NCI-H128 (cell line): Measurements from ENCODE around the gene ZDHHC19.
"Not testable (repeated sequence)": the region's sequence is repeated elsewhere in the genome, so short reads cannot be mapped to it uniquely, and the experiment has no call there.

Experiments
- DNase-seq: peaks from one replicate; lab custom pipeline; 2025; ENCODE audit not compliant: unreplicated experiment; lab: John Stamatoyannopoulos, UW

ZDHHC19 gene

DNA sequence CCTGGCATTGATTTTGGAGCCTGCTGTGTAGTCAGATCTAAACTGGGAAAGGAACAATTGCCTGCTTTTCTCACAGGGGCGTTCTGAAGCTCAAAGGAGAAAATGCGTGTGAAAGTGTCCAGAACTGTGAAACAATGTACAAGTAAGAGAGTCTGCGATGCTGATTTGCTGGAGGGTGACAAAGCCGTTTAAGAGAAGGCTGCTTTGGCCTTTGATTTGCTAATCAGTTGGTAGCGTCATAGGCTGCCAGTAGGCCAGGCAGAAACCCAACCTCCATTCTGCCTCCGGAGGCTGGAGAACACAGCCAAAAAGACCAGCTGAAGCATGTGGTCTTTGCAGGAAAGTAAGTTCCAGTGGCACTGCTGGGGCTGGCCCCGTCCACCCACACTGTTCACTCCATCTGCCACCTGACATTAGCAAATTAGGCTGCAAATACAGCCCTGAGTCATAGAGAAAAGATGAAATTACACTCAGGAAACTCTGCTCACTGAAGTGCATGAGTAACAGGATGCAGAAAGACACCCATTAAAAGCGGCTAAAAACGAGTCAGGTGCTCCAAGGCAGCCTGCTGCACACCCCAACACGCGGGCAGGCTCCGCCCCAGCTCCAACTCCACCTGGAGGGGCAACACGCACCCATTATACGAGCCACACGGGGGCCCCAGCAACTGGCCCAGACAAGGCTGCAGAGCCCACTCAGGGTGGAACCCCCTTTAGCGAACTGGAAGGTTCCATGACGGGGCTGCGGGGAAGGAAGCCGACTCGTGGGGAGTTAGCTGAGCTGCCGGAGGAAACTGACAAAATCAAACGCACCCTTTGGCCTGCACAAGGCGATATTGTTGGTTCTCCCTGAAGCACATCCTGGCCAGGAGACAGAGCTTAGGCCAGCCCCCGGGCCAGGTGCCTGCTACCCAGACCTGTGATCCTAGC is 31.6 kb downstream of the ZDHHC19 start:
- DNase-seq, result no peak

DNA sequence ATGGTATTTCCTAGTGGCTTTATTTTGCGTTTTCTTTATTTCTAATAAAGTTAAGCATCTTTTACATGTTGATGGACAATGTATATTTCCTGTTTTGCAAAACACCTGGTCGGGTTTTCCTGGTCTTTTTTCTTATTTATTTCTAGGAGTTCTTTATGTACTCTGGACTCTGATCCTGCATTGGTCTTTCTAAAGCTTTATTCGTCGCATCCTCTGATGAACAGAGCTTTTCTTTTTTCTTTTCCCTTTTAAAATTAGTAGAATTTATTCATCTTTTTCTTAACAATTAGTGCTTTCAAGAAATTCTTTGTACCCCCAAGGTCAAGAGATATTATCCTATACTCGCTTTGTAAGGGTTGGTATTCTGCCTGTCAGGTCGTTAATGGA is 32.2 kb downstream of the ZDHHC19 start:
- DNase-seq, result no peak

DNA sequence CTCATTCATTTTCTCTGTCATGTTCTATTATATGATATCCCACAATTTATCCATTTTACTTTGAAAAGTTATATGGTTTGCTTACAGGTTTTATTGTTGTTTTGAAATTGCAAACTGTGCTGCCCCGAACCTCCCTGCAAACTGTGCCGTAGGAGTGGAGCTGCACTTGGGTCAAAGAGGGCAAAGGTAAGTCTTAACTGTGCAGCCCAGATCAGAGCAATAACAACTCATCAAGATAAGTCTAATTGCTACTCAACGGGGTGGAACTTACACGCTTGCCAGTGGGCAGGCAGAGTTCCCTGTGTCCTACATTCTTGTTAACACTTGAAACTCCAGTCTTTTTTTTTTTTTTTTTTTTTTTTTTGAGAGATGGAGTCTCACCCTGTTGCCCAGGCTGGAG is 33.2 kb downstream of the ZDHHC19 start:
- DNase-seq, result no peak

DNA sequence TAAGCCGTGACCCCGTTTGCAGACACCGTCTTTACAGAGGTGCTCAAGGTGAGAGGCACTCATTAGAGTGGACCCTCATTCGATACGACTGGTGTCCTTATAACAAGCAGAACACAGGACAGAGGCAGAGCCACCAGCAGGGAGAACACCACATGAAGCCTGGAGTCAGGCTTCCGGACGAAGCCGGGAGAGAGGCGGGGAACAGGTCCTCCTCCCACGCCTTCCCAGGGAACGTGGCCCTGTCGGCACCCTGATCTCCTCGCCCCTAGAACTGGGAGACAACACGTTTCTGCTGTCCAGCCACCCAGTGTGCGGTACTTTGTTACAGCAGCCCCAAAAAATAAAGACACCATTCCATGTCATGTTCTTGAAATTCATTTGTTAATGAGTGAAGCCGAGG is 33.6 kb downstream of the ZDHHC19 start:
- no peak for DNase-seq

DNA sequence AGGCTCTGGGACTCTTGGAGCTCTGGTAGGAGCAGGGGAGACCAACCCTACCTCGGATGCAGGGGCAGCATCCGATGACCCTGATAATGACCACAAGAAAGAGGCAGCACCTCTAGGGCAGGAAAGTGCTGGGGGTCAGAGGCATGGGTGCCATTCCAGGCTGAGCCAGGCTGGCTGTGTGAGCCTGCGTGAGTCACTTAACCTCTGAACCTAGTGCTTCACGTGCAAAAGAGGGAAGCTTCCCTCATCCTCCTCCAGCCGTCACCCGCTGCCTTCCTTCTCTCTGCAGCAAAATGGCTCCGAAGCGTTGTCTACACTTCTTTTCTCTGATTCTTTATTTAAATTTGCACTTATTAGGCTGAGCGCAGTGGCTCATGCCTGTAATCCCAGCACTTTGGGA is 35.5 kb downstream of the ZDHHC19 start:
- DNase-seq, result no peak

DNA sequence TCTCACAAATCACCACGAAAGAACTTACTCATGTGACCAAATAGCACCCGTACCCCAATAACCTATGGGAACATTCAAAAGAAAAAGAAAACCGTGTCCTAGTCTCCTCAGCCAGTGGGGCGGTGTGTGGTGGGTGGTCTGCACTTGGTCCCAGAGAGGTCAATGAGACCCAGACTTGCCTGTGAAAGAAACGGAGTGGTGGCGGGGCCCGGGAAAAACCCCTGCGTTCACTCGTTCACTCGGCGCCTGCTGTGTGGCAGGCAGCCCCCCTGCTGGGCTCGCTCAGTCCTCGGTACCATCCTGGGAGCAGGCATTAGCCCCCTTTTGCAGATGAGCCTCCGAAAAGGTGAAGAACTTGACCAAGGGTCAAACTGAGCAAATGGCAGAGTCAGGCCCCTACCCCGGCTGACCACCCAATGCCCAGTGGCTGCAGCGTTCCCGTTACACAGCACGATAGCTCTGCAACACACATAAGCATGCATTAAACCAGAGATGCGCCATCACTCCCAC is 36.0 kb downstream of the ZDHHC19 start:
- DNase-seq, result no peak

DNA sequence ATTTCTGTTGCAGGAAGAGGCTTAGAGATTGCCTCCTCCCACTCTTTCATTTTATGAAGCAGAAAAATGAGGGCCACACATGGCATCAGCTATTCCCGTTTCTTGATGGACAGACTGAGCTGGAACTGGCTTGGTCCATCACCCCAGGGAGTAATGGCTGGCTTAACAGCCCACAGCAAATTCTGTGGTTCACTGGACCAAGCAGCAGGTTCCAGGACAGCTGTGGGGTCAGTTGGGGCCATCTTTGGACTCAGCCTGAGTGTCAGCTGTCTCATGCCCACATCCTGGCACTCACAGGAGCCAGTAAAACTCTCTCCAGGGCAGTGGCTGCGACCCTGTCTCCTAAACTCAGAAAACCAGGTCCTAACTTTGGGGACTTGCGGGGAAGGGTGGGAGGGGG is 36.5 kb downstream of the ZDHHC19 start:
- DNase-seq, result no peak

DNA sequence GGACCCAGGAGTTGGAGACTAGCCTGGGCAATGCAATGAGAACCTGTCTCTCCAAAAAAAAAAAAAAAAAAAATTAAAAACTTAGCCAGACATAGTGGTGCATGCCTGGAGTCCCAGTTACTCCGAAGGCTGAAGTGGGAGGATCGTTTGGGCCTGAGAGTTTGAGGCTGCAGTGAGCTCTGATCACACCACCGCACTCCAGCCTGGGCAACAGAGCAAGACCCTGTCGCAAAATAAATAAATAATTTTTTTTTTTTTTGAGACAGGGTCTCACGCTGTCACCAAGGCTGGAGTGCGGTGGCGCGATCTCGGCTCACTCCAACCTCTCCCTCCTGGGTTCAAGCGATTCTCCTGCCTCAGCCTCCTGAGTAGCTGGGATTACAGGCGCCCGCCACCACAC is 40.9 kb downstream of the ZDHHC19 start:
- DNase-seq, result not testable (repeated sequence)

DNA sequence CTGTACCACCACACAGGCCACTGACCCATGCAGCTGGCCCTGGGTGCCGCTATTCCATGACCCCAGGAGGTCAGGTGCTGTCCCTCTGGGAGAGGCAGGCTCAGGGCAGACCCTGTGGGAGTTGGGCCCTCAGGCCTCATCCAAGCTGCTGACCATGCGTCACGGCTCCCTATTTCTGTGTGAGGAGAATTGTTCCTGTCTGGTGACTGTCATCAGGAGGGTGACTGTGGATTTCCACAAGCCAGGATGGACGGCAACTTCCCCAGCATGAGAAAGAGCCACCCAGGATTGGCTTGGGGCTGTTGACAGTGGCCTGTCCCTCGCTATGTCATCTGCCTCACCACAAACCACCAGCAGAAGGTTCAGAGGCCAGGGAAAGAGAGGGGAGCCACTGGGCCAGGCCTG is 41.4 kb downstream of the ZDHHC19 start:
- DNase-seq, result no peak

DNA sequence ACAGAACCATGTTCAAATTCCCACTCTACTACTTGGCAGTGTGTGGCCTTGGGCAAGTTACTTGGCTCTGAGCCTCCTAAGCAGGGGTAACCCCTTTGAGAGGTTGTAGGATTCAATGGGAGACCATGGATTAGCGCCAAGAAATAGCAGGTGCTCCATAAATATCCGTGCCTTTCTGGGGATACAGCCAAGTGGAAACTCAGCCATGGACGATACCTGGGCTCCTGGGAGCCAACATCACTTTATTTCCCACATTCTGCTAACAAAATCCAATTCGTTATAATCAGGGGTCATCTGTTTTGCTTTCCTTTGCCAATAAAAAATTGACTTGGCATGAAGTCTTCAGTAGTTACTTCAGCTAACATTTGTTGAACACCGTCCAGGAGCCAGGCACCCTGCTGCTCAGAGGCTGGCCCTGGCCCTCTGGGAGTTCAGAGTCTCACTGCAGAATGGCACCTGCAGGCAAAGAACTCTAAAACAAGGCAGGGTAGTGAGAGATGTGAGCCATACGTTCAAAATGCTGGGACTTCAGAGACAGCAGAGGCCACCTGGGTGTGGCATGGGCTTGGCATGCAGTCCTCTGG is 42.3 kb downstream of the ZDHHC19 start:
- DNase-seq, result peak; percentile 43

DNA sequence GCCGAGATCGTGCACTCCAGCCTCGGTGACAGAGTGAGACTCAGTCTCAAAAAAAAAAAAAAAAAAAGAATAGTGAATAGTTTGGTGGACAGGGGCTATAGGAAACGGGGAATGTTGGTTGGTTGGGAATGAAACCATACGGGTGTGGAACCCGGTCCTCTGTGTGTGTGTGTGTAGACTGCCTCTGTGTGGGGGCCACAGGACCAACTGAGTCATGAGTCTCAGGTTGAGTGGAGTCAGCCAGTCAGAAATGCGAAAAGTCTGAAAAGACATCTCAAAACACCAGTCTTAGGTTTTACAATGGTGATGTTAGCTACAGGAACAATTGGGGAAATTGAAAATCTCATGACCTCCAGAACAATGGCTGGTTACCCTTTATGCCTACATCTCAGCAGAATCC is 44.5 kb downstream of the ZDHHC19 start:
- no peak for DNase-seq

DNA sequence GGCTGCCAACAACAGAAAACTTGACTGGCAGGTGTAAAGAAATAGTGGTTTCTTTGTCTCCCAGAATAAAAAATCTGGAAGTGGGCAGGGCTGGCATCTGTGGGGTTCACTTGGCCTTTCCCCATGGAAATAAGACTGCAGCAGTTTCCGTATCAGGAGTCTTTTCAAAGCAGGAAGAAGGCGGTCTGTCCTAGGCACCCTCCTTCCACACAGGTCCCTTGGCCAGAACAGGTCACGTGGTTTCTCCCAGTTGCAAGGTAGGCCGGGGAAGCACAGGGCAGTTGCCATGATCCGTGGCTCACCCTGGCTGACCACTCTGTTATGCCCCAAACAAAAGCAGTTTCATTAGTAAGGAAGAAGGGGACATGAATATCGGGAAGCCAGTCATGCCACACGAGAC is 45.4 kb downstream of the ZDHHC19 start:
- DNase-seq, result no peak

DNA sequence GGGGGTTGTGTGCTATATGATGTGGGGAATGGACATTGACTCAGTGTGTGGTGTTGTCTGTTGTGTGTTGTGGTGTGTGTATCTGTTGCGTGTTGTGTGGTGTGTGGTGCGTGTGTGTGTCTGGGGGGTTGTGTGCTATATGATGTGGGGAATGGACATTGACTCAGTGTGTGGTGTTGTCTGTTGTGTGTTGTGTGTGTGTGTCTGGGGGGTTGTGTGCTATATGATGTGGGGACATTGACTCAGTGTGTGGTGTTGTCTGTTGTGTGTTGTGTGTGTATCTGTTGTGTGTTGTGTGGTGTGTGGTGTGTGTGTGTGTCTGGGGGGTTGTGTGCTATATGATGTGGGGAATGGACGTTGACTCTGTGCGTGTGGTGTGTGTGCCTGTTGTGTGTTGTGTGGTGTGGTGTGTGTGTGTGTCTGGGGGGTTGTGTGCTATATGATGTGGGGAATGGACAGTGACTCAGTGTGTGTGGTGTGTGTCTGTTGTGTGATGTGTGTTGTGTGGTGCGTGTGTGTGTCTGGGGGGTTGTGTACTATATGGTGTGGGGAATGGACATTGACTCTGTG is 46.1 kb downstream of the ZDHHC19 start:
- not testable (repeated sequence) for DNase-seq

DNA sequence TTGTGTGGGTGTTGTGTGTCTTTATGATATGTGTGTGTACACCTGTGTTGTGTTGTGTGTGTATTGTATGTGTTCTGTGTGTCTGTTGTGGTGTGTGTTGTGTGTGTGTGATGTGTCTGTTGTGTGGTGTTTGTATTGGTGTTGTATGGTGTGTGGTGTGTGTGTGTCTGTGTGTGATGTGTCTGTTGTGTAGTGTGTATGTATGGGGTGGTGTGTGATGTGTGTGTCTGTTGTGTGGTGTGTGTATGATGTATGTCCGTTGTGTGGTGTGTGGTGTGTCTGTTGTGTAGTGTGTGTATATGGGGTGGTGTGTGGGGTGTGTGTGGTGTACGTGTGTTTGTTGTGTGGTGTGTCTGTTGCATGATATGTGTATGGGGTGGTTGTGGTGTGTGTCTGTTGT is 46.6 kb downstream of the ZDHHC19 start:
- no peak for DNase-seq

DNA sequence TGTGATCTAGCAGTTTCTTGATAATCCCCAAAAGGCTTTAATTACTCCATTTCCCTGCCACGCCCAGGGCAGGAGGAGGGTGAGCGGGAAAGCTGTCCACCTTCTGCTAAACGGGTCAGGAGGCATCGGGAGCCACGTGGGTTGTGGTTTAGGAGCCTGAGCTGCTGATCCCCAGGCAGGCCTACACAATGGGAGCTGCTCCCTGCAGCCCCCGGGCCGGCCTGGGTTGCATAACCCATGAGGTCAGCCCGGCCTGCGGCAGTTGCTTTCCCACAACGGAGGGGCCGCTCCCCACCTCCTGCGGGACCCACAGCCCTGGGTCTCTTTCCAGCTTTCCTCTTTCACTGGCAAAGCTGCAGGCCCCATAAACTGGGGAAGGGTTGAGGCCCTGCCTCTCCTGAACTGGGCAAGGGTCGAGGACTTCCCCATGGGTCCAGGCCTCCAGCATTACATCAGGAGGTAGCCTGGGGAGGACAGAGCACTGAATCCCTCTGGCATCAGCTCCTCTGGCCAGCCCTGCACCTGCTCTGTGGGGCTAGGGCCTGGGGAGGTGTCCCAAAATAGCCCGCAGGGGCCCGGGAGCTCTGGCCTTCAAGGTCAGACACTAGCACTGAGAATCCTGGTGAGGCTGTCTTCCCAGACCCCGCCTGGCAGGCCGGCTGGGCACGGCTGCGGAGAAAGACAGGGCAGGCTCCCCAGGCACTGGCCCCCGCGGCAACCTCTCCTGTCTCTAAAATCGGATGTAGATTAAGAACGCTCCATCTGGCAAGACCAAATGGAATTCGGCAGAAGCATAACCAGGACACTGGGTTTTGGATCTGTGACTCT is 47.3 kb downstream of the ZDHHC19 start:
- DNase-seq, result no peak

DNA sequence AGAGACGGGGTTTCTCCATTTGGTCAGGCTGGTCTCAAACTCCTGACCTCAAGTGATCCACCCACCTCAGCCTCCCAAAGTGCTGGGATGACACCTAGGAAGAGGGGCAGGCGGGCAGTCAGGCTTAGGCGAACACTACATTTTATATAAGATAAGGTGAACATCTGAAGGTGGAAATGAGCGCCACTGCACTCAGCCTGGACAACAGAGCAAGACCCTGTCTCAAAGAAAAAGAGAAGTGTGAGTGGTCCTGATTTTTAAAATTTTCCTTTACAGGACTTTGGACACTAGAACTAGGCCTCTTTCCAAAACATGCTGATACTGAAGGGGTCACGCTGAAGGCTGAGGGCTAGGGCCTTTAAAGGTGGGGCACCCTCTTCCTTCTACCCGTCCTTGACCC is 48.0 kb downstream of the ZDHHC19 start:
- DNase-seq, result no peak

DNA sequence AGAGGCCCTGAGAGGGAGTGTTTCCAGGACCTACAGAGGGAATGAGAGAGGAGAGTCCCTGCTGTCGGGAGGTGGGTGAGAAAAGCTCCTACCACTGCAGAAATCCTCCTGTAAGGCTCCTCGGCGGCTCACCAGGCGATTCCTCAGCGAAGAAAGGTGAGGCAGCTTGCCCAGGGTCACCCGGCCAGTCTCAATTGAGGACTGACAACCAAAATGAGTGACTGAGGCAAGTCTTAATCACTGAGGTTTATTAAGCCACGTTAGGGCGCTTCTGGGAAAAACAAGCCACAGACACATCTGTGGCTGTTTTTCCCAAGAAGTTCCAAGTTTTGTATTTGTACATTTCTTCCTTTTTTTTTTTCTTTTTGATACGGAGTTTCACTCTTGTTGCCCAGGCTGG is 48.5 kb downstream of the ZDHHC19 start:
- DNase-seq, result no peak

DNA sequence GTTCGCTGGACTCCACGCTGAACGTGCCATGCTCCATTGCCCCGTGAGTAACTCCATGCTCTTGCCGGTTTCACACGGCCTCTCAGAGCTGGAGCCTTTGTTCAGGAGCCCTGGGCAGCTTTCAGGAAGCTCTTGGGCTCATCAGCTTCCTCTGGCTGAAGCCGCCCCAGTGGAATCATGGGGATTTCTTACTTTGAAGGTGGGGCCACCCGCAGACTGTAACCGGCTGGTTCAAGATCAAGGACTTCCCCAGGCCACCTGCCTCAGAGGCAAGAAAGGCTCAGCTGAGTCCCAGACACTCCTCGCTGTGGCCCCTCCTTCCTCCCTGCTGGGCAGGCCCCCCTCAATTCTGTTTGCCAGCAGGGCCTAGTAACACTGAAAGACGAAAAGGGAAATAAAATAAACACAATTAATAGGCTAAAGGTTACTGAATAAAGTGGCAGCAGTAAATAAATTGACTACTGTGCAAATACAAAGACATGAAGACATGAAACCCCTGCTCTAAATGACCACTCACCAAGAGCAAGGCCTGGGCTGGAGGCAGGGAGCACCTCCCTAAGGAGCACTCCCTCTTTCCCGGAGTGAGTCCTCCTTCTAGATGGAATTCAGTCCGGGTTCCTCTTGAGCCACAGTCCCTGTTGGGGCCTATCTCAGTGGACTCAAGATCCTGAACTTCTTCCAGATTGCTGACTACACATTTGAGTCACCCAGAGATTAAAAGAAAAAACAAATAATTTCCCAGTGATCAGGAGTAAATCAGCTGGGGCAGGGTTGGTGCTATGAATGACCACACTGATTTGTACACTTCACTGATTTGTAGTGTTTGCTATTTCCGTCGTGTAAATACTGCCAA is 51.0 kb downstream of the ZDHHC19 start:
- DNase-seq, result no peak

DNA sequence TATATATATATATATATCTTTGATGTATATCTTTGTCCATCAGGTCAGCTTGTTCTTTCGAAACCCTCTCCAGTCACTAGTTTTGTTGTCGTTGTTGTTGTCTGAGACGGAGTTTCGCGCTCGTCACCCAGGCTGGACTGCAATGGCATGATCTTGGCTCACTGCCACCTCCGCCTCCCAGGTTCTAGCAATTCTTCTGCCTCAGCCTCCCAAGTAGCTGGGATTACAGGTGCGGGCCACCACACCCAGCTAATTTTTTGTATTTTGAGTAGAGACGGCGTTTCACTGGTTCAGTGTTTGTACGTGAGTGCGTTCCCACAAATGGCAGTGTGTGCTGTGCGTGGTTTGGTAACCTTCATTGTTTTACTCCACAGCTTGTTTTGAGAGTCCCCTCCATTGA is 51.7 kb downstream of the ZDHHC19 start:
- DNase-seq, result no peak

DNA sequence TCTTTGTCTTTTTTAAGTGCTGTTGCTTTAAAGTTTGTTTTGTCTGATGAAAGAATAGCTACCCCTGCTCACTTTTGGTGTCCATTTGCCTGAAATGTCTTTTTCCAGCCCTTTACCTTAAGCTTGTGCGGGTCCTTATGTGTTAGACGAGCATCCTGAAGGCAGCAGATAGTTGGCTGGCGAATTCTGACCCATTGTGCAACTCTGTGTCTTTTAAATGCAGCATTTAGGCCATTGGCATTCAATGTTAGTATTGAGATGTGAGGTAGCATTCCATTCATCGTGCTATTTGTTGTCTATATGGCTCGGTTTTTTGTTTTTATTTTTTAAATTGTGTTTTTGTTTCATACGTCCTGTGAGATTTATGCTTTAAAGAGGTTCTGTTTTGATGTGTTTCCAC is 55.0 kb downstream of the ZDHHC19 start:
- no peak for DNase-seq
